SK-N-SH treated with all-trans-retinoic acid at 6 μM for 48 hours (cell line): ENCODE measurements around the gene TRIP11.

Experiments
- ATAC-seq: fragments of 200-7000 bp; cut with Tn5 transposase; 3 replicates; pipeline ENCODE4 v1.9.1; 2020; ENCODE audit warnings: mild to moderate bottlenecking, moderate library complexity
- CSDC2 ChIP-seq: fragments of 250-450 bp; sonication (Bioruptor Pico); IDR thresholded peaks from 2 replicates; pipeline ENCODE4 v1.5.0; 2020; ENCODE audit warnings: mild to moderate bottlenecking, moderate library complexity
- ESRRG ChIP-seq: fragments of 250-450 bp; sonication (Bioruptor Pico); IDR thresholded peaks from 2 replicates; pipeline ENCODE4 v1.6.1; 2021; ENCODE audit warnings: mild to moderate bottlenecking
- GLIS3 ChIP-seq: fragments of 250-450 bp; sonication (Bioruptor Pico); IDR thresholded peaks from 2 replicates; pipeline ENCODE4 v1.5.0; 2020; ENCODE audit warnings: mild to moderate bottlenecking, moderate library complexity
- RARB ChIP-seq: fragments of 250-450 bp; sonication (Bioruptor Pico); IDR thresholded peaks from 2 replicates; pipeline ENCODE4 v1.8.0; 2021; ENCODE audit warnings: mild to moderate bottlenecking, moderate library complexity
- TCF4 ChIP-seq: fragments of 250-450 bp; sonication (Bioruptor Pico); IDR thresholded peaks from 2 replicates; pipeline ENCODE4 v1.8.0; 2021; ENCODE audit warnings: mild to moderate bottlenecking, moderate library complexity, borderline replicate concordance
- ZC3H10 ChIP-seq: fragments of 250-450 bp; sonication (Bioruptor Pico); IDR thresholded peaks from 2 replicates; pipeline ENCODE4 v1.5.1; 2021; ENCODE audit warnings: mild to moderate bottlenecking, moderate library complexity
- ZNF565 ChIP-seq: fragments of 450-650 bp; formaldehyde crosslinking; conservative IDR thresholded peaks from 2 replicates; pipeline ENCODE4 v1.5.0; 2020; ENCODE audit warnings: low read depth, mild to moderate bottlenecking, moderate library complexity

The TRIP11 gene

GRCh38 chr14:91919814-91920213, 120.0 kb downstream of the TRIP11 start:
- ATAC-seq: peak; percentile 51
- TF ChIP-seq ZC3H10 (CRISPR knock-in tag) (no peak), GLIS3 (CRISPR knock-in tag) (no peak), ZNF565 (no peak), TCF4 (CRISPR knock-in tag) (no peak)

- no peak for ATAC-seq
- no peak for TF ChIP-seq ESRRG (CRISPR knock-in tag)
- TF ChIP-seq CSDC2 (CRISPR knock-in tag): no peak
- no peak for TF ChIP-seq RARB (CRISPR knock-in tag)
Observed at GRCh38 chr14:91918186-91918883, 121.5 kb downstream of the TRIP11 start.
